RWPE2 (cell line): ENCODE measurements around the gene FAM221A.

Source experiments
- ATAC-seq: fragments of 200-7000 bp; cut with Tn5 transposase; 3 replicates; pipeline ENCODE4 v1.9.1; 2021; ENCODE audit warnings: low read depth
- DNase-seq: peaks from one replicate; pipeline ENCODE4 v3.0.0-alpha.2; 2020; ENCODE audit warnings: low spot score
- H3K27ac ChIP-seq: fragments of 450-650 bp; 2 replicates; pipeline ENCODE4 v1.5.1; 2017; ENCODE audit warnings: mild to moderate bottlenecking; ENCODE audit not compliant: poor library complexity, severe bottlenecking
- H3K27me3 ChIP-seq: fragments of 250-450 bp; sonication (Bioruptor Pico); 2 replicates; pipeline ENCODE4 v1.5.1; 2021; ENCODE audit warnings: mild to moderate bottlenecking, moderate library complexity; ENCODE audit not compliant: insufficient read depth, poor library complexity, severe bottlenecking
- H3K36me3 ChIP-seq: fragments of 250-450 bp; sonication (Bioruptor Pico); 2 replicates; pipeline ENCODE4 v1.5.1; 2020; ENCODE audit warnings: low read depth, mild to moderate bottlenecking, moderate library complexity
- H3K4me1 ChIP-seq: fragments of 250-450 bp; sonication (Bioruptor Pico); 2 replicates; pipeline ENCODE4 v1.5.1; 2021; ENCODE audit warnings: mild to moderate bottlenecking, moderate library complexity; ENCODE audit not compliant: insufficient read depth, poor library complexity, severe bottlenecking
- H3K4me3 ChIP-seq: fragments of 250-450 bp; sonication (Bioruptor Pico); 2 replicates; pipeline ENCODE4 v1.5.1; 2021; ENCODE audit warnings: mild to moderate bottlenecking, moderate library complexity; ENCODE audit not compliant: severe bottlenecking
- H3K9me3 ChIP-seq: fragments of 250-450 bp; sonication (Bioruptor Pico); 2 replicates; pipeline ENCODE4 v1.5.1; 2021; ENCODE audit warnings: mild to moderate bottlenecking, moderate library complexity; ENCODE audit not compliant: severe bottlenecking
- TF ChIP-seq, protein P1 (sequence below): fragments of 450-650 bp; IDR thresholded peaks from one replicate; pipeline ENCODE4 v1.5.1; 2017; ENCODE audit warnings: mild to moderate bottlenecking, moderate library complexity; ENCODE audit not compliant: poor library complexity, severe bottlenecking

Gene FAM221A, protein sequence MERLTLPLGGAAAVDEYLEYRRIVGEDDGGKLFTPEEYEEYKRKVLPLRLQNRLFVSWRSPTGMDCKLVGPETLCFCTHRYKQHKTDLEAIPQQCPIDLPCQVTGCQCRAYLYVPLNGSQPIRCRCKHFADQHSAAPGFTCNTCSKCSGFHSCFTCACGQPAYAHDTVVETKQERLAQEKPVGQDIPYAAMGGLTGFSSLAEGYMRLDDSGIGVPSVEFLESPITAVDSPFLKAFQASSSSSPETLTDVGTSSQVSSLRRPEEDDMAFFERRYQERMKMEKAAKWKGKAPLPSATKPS

DNA sequence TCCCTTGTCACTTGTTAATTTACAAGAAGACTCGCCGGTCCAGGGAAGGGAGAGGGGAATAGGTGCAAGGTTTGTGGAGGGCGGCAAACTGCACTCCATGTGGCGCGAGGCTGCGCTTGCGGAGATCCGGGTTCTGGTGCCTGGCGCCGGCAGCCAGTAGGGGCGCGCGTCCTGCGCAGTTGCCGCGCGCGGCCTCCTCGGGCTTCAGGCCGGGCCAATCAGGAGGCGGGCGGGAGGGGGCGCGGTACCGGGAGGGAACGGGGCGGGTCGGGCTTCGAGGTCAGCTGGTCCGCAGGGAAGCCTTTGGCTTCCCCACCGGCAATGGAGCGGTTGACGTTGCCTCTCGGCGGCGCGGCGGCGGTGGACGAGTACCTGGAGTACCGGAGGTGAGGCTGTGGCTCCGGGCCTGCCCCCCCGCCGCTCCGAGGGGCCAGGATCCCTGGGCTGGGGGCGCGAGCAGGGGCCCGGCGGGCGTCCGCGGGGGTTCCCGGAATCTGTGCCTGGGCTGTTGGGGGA, at the start of gene FAM221A:
TSS of gene FAM221A (plus strand) at position 302 of the 516 bp plus-strand sequence. CDS start at position 322, 20 bp downstream.
- Histone ChIP-seq H3K9me3 (no peaks in the 10 kb centered on the region), H3K27ac (no peak within 1 kb of the TSS), H3K4me3 (peak within 1 kb of the TSS; percentile 46), H3K27me3 (no peaks in the 10 kb centered on the region), H3K4me1 (no peaks in the 10 kb centered on the region), H3K36me3 (no peaks in the 10 kb centered on the region)
- TF ChIP-seq, protein P1, sequence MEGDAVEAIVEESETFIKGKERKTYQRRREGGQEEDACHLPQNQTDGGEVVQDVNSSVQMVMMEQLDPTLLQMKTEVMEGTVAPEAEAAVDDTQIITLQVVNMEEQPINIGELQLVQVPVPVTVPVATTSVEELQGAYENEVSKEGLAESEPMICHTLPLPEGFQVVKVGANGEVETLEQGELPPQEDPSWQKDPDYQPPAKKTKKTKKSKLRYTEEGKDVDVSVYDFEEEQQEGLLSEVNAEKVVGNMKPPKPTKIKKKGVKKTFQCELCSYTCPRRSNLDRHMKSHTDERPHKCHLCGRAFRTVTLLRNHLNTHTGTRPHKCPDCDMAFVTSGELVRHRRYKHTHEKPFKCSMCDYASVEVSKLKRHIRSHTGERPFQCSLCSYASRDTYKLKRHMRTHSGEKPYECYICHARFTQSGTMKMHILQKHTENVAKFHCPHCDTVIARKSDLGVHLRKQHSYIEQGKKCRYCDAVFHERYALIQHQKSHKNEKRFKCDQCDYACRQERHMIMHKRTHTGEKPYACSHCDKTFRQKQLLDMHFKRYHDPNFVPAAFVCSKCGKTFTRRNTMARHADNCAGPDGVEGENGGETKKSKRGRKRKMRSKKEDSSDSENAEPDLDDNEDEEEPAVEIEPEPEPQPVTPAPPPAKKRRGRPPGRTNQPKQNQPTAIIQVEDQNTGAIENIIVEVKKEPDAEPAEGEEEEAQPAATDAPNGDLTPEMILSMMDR, result peak; percentile 85
- DNase-seq, result peak; percentile 76
- peak; percentile 97 for ATAC-seq

DNA sequence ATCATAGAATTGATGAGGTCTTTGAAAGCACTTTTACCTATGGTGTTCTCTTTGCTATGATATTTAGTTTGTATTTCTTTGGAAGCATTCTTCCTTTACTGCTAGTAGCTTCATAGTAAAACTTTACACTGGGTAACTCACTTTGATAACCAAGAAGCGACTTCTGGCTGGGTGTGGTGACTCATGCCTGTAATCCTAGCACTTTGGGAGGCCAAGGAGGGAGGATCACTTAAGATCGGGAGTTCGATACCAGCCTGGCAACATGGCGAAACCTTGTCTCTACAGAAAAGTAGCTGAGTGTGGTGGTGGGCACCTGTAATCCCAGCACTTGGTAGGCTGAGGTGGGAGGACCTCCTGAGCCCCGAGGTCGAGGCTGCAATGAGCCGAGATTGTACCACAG, 46.6 kb upstream of the FAM221A start:
- DNase-seq, result no peak
- TF ChIP-seq, protein P1, result no peak
- Histone ChIP-seq H3K9me3 (no peaks in the 10 kb centered on the region), H3K4me1 (no peaks in the 10 kb centered on the region), H3K4me3 (no peak overlapping the region), H3K36me3 (no peaks in the 10 kb centered on the region), H3K27ac (no peak overlapping the region), H3K27me3 (no peaks in the 10 kb centered on the region)
- ATAC-seq, result no peak

DNA sequence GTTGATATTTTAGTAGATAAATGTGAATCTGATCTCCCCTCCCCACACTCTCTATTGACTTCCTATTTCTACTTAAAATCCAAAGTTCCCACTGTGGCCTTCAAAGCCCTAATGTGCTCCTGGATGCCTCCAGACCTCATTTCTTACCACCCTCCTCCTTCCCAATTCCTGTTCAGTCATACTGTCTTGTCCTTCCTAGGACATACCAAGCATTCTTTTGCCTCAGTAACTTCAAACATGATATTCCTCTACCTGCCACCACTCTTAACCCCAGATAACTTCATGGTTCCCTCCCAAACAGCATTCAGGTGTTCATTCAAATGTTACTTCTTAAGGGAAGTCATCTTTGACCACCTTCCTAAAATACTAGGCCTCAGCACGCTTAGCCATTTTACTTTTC, 34.2 kb upstream of the FAM221A start:
- Histone ChIP-seq H3K27me3 (no peaks in the 10 kb centered on the region), H3K36me3 (no peaks in the 10 kb centered on the region), H3K4me3 (no peak overlapping the region), H3K4me1 (no peaks in the 10 kb centered on the region), H3K9me3 (no peaks in the 10 kb centered on the region), H3K27ac (no peak overlapping the region)
- TF ChIP-seq, protein P1, result no peak
- ATAC-seq (no peak), DNase-seq (no peak)

DNA sequence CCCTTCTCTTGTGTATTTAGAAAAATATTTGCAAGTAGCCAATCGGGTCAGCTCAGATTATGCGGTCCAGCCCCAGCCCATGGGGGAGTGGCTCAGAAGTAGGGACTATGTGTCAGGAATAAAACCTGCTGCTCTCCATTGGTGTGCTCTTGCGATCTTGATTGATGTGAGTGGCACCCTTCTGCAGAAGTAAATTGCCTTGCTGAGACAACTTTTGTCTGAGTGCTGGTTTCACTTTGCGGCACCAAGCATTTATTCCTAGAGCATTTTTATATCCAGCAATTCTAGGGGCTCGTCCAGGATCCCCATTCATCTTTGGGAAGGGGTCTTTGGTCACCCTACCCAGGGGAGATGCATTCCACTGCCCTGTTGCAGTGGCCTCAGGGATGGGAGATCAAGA, 26.1 kb upstream of the FAM221A start:
- TF ChIP-seq, protein P1, result no peak
- Histone ChIP-seq H3K4me3 (no peak overlapping the region), H3K4me1 (no peaks in the 10 kb centered on the region), H3K36me3 (no peaks in the 10 kb centered on the region), H3K9me3 (peaks cover 15% of the 10 kb centered on the region), H3K27ac (no peak overlapping the region), H3K27me3 (no peaks in the 10 kb centered on the region)
- ATAC-seq, result no peak
- DNase-seq, result no peak

DNA sequence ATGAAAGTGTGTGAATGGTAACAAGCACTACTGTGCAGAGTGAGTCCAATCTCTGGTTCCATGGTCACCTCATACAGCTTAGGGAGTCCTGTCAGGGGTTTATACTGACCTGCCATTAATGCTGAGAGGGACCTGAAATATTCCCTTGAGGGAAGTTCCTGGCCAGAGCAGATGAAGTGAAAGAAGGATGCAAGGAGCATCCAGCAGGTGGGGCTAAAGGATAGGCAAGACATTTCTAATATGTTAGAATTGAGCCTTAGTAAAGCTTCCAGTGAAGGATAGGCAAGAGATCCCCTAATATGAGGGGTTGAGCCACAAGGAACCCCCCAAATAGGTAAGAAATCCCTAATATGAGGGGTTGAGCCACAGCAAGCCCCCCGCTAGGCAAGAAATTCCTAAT, 25.5 kb upstream of the FAM221A start:
- no peaks in the 10 kb centered on the region for H3K36me3 ChIP-seq
- no peak for DNase-seq
- H3K4me1 ChIP-seq, result no peaks in the 10 kb centered on the region
- no peak for ATAC-seq
- no peaks in the 10 kb centered on the region for H3K27me3 ChIP-seq
- TF ChIP-seq, protein P1, result no peak
- H3K4me3 ChIP-seq, result no peak overlapping the region
- peaks cover 15% of the 10 kb centered on the region for H3K9me3 ChIP-seq
- no peak overlapping the region for H3K27ac ChIP-seq
